Lung microvascular endothelial cell (primary cell): ENCODE measurements around the gene TEKT1. TPM values are rescaled to one million over a fixed set of nuclear protein-coding genes. Genes with fewer than 3 reads are reported as not detected.
"Not testable (repeated sequence)": the region's sequence is repeated elsewhere in the genome, so short reads cannot be mapped to it uniquely, and the experiment has no call there.

Experiments
- DNase-seq, 2 donors: peaks; one replicate each; pipeline versions ENCODE4 v3.0.0 to v3.0.0-alpha.2; 2010; ENCODE audit warnings: low read depth in 2 of 2
- total RNA-seq: library from RNA; depleted of rRNA; stranded (reverse); fragments of >200 nt; gene quantifications from 2 replicates; pipeline ENCODE4 v1.2.1, GENCODE V29; 2014

The TEKT1 gene
- total RNA-seq: not detected in 2 replicates

GRCh38 chr17:6831661-6832263 lies at the start of gene TEKT1:
TSS of gene TEKT1 (minus strand) at chr17:6831729. CDS start at chr17:6830376, 1,353 bp downstream.
- DNase-seq: peak; percentile 75 to 90

GRCh38 chr17:6879221-6879975 lies 47.9 kb upstream of the TEKT1 start:
- DNase-seq: peak; percentile 26 to 68

- not testable (repeated sequence) for DNase-seq
These were observed 43.7 kb upstream of the TEKT1 start for GRCh38 chr17:6875276-6875675.

GRCh38 chr17:6872936-6873335 lies 41.4 kb upstream of the TEKT1 start:
- no peak for DNase-seq

- no peak for DNase-seq
These were observed 39.3 kb upstream of the TEKT1 start for GRCh38 chr17:6870841-6871240.

GRCh38 chr17:6868582-6868981 lies 37.1 kb upstream of the TEKT1 start:
- no peak for DNase-seq

- no peak for DNase-seq
These were observed 36.3 kb upstream of the TEKT1 start for GRCh38 chr17:6867849-6868248.

GRCh38 chr17:6862825-6863224 lies 31.3 kb upstream of the TEKT1 start:
- no peak for DNase-seq

- no peak for DNase-seq
These were observed 30.6 kb upstream of the TEKT1 start for GRCh38 chr17:6862122-6862521.

GRCh38 chr17:6857904-6858303 lies 26.4 kb upstream of the TEKT1 start:
- DNase-seq: peak in 1 of 2 donors; percentile 55

- no peak for DNase-seq
These were observed 25.8 kb upstream of the TEKT1 start for GRCh38 chr17:6857336-6857735.

GRCh38 chr17:6856051-6856450 lies 24.5 kb upstream of the TEKT1 start:
- DNase-seq: no peak

GRCh38 chr17:6853764-6854442 lies 22.4 kb upstream of the TEKT1 start:
- no peak for DNase-seq

GRCh38 chr17:6848545-6849179 lies 17.1 kb upstream of the TEKT1 start:
- DNase-seq: not testable (repeated sequence)

GRCh38 chr17:6846138-6846537 lies 14.6 kb upstream of the TEKT1 start:
- DNase-seq: not testable (repeated sequence)

- DNase-seq: not testable (repeated sequence)
These were observed 12.9 kb upstream of the TEKT1 start for GRCh38 chr17:6844406-6844805.

- peak; percentile 64 to 77 for DNase-seq
These were observed 11.8 kb upstream of the TEKT1 start for GRCh38 chr17:6843241-6843880.

- DNase-seq: peak in 1 of 2 donors; percentile 6
These were observed 10.2 kb upstream of the TEKT1 start for GRCh38 chr17:6841769-6842168.

- no peak for DNase-seq
These were observed 1.0 kb downstream of the TEKT1 start for GRCh38 chr17:6830383-6830986.

GRCh38 chr17:6823011-6823442 lies 8.5 kb downstream of the TEKT1 start:
- DNase-seq: peak in 1 of 2 donors; percentile 81

- no peak for DNase-seq
These were observed 12.6 kb downstream of the TEKT1 start for GRCh38 chr17:6818938-6819337.
